OCI-LY1 (cell line): ENCODE results near the gene ZNF618.

Experiments used
- H2AFZ ChIP-seq: fragments of 200-600 bp; sonication (generic), shearing (Covaris generic); 2 replicates; pipeline ENCODE4 v1.6.0; 2014; ENCODE audit warnings: antibody characterized with exemption, mild to moderate bottlenecking, low read length
- H3F3A ChIP-seq: fragments of 200-600 bp; sonication (generic), shearing (Covaris generic); 2 replicates; pipeline ENCODE4 v1.6.0; 2014; ENCODE audit warnings: mild to moderate bottlenecking, antibody characterized with exemption, low read length, moderate library complexity; ENCODE audit not compliant: insufficient read depth
- H3K27ac ChIP-seq: fragments of 200-600 bp; sonication (generic); 2 replicates; pipeline ENCODE4 v1.5.1; 2014; ENCODE audit warnings: low read length, mixed run types, mild to moderate bottlenecking, low read depth; ENCODE audit not compliant: poor library complexity, severe bottlenecking
- H3K27me3 ChIP-seq: fragments of 200-600 bp; sonication (generic); 2 replicates; pipeline ENCODE4 v1.6.0; 2014; ENCODE audit warnings: antibody characterized with exemption, mild to moderate bottlenecking, low read length, moderate library complexity; ENCODE audit not compliant: insufficient read depth
- H3K36me3 ChIP-seq: fragments of 200-600 bp; sonication (generic); 2 replicates; pipeline ENCODE4 v1.6.1; 2014; ENCODE audit warnings: mild to moderate bottlenecking, antibody characterized with exemption, low read length, moderate library complexity, mixed read lengths; ENCODE audit not compliant: insufficient read depth
- H3K4me1 ChIP-seq: fragments of 200-600 bp; sonication (generic); 2 replicates; pipeline ENCODE4 v1.5.1; 2014; ENCODE audit warnings: mild to moderate bottlenecking, low read length, moderate library complexity; ENCODE audit not compliant: insufficient read depth, severe bottlenecking
- H3K4me2 ChIP-seq: fragments of 200-600 bp; sonication (generic), shearing (Covaris generic); 2 replicates; pipeline ENCODE4 v1.6.1; 2014; ENCODE audit warnings: low read length
- H3K4me3 ChIP-seq: fragments of 200-600 bp; sonication (generic); 2 replicates; pipeline ENCODE4 v1.5.1; 2014; ENCODE audit warnings: low read length, low read depth, mild to moderate bottlenecking, mixed read lengths; ENCODE audit not compliant: poor library complexity, severe bottlenecking
- H3K79me2 ChIP-seq: fragments of 200-600 bp; shearing (Covaris generic); 2 replicates; pipeline ENCODE4 v1.6.1; 2016; ENCODE audit warnings: mixed run types, low read length, mixed read lengths; ENCODE audit not compliant: insufficient read depth
- H3K9ac ChIP-seq: fragments of 200-600 bp; sonication (generic), shearing (Covaris generic); 2 replicates; pipeline ENCODE4 v1.6.1; 2014; ENCODE audit warnings: mild to moderate bottlenecking, low read length, mixed read lengths
- H3K9me2 ChIP-seq: fragments of 200-600 bp; sonication (generic), shearing (Covaris generic); 2 replicates; pipeline ENCODE4 v1.6.1; 2014; ENCODE audit warnings: low read depth, mild to moderate bottlenecking, low read length, mixed read lengths
- H3K9me3 ChIP-seq: fragments of 200-600 bp; shearing (Covaris generic); 2 replicates; pipeline ENCODE4 v1.6.1; 2014; ENCODE audit warnings: low read length, mixed read lengths
- H4K20me1 ChIP-seq: fragments of 200-600 bp; sonication (generic), shearing (Covaris generic); 2 replicates; pipeline ENCODE4 v1.6.0; 2016; ENCODE audit warnings: mild to moderate bottlenecking, low read length; ENCODE audit not compliant: insufficient read depth
- EZH2 ChIP-seq: fragments of 200-600 bp; sonication (generic), shearing (Covaris generic); IDR thresholded peaks from 2 replicates; pipeline ENCODE4 v1.8.0; 2017; ENCODE audit warnings: borderline replicate concordance, mixed run types, mild to moderate bottlenecking, antibody characterized with exemption, low read length, moderate library complexity, mixed read lengths
- TF ChIP-seq, protein P1 (sequence below): fragments of 200-600 bp; sonication (generic), shearing (Covaris generic); IDR thresholded peaks from 2 replicates; pipeline ENCODE4 v1.5.1; 2017; ENCODE audit warnings: mild to moderate bottlenecking, antibody characterized with exemption, low read length, moderate library complexity, mixed read lengths

ZNF618 gene

DNA sequence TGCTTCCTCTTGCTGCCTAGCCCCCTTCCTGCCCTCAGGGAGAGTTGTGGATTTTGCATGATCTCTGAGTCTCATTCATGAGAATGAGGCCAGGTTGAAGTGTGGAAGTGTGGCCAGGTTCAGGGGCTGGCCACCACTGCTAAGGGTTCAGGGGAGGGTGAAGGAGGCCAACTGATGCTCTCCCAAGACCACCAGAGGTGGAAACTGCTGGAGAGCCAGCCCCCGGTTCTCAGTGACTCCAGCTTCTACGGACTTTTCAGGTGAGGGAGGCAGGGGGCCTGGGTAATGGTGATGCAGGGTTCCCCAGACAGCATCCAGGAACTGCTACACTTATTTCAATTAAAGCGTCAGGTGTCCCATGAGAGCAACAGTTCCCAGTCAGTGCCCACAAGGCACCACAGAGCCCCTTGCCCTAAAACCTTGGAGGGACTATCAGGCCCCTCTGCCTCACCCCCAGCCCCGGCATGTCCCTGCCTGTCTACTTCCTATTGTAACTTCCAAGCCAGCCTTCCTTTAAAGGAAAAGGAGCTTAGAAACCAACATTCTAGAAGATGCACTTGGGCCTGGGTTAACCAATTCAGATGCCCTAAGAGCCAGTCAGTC, 151.9 kb downstream of the ZNF618 start:
- Histone ChIP-seq H3F3A (no peaks in the 10 kb centered on the region), H3K4me3 (no peak overlapping the region), H3K36me3 (no peaks in the 10 kb centered on the region), H3K9me3 (0 out of 2 replicates have a peak, but pooled peaks cover 4% of the 10 kb centered on the region), H3K27me3 (no peaks in the 10 kb centered on the region), H3K9me2 (no peaks in the 10 kb centered on the region), H4K20me1 (no peaks in the 10 kb centered on the region), H3K9ac (no peak overlapping the region), H3K4me1 (no peaks in the 10 kb centered on the region), H3K79me2 (no peaks in the 10 kb centered on the region), H3K4me2 (no peak overlapping the region), H3K27ac (no peak overlapping the region), H2AFZ (no peak overlapping the region)
- TF ChIP-seq, protein P1, sequence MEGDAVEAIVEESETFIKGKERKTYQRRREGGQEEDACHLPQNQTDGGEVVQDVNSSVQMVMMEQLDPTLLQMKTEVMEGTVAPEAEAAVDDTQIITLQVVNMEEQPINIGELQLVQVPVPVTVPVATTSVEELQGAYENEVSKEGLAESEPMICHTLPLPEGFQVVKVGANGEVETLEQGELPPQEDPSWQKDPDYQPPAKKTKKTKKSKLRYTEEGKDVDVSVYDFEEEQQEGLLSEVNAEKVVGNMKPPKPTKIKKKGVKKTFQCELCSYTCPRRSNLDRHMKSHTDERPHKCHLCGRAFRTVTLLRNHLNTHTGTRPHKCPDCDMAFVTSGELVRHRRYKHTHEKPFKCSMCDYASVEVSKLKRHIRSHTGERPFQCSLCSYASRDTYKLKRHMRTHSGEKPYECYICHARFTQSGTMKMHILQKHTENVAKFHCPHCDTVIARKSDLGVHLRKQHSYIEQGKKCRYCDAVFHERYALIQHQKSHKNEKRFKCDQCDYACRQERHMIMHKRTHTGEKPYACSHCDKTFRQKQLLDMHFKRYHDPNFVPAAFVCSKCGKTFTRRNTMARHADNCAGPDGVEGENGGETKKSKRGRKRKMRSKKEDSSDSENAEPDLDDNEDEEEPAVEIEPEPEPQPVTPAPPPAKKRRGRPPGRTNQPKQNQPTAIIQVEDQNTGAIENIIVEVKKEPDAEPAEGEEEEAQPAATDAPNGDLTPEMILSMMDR, result no peak
- no peak for TF ChIP-seq EZH2

DNA sequence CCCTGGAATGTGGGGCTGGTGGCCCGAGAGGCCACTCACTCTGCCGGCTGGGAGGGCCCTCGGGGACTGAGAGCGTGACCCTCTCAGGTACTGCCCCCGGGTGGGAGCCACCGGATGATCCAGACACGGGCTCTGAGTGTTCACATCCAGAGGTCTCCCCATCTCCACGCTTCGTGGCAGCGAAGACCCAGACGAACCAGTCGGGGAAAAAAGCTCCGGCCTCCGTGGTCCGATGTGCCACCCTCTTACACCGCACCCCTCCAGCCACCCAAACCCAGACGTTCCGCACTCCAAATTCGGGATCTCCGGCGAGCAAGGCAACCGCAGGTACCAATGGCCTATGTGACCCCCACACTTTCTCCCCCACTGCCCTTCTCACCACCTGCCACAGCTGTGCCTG, 152.5 kb downstream of the ZNF618 start:
- Histone ChIP-seq H4K20me1 (no peaks in the 10 kb centered on the region), H3K9ac (no peak overlapping the region)

DNA sequence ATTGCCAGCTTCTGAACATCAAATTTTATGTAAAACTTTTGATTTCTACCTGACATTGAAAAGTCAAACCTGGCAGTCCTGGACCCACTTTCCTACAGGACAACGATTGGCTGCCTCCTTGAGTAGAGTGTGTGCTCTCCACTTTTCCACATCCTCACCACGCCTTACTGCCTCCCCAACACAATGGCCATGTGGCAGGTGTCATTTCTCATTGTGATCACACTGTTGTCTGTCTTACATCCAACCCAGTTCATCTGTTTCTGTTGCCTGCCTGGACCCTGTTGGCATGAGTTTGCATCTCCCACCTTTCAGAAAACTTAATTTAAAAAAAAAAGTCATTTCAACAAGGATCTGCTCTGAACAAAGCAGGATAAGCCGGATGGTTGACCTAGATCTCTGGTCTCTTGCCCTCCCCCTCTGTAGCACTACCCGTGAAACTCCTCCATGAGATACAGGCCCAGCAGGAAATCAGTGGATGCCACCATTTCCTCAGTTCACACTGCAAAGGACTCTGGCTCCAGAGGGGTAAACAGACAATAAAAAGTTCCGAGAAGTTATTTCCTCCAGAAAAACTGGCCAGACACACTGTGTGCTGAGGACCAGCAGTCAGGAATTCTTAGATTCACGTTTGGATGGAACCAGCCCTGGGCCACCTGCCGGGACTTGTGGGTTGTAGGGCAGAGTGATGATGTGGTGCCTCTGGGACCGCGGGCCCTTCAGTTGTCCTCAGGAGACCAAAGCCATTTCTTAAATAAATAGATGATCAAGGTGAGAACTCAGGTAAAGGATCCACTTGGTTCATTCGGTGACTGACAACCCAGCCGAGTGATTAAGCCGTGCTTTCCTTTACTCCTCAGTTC, 153.4 kb downstream of the ZNF618 start:
- H3K79me2 ChIP-seq, result no peaks in the 10 kb centered on the region
- H3K9ac ChIP-seq, result no peak overlapping the region
- H3K9me3 ChIP-seq, result no peaks in the 10 kb centered on the region
- H4K20me1 ChIP-seq, result no peaks in the 10 kb centered on the region
- H3K9me2 ChIP-seq, result no peaks in the 10 kb centered on the region
- TF ChIP-seq, protein P1, result no peak
- TF ChIP-seq EZH2, result no peak
- H3K27me3 ChIP-seq, result 0 out of 2 replicates have a peak, but pooled peaks cover 2% of the 10 kb centered on the region
- H3K4me2 ChIP-seq, result no peak overlapping the region
- H3K27ac ChIP-seq, result no peak overlapping the region
- H3K36me3 ChIP-seq, result no peaks in the 10 kb centered on the region
- no peak overlapping the region for H2AFZ ChIP-seq
- H3F3A ChIP-seq, result no peaks in the 10 kb centered on the region
- H3K4me1 ChIP-seq, result no peaks in the 10 kb centered on the region
- no peak overlapping the region for H3K4me3 ChIP-seq

More for the DNA sequence above, 152.5 kb downstream of the ZNF618 start:
- no peak for TF ChIP-seq EZH2
- TF ChIP-seq, protein P1, result no peak
- H3K4me3 ChIP-seq, result no peak overlapping the region
- H3K27me3 ChIP-seq, result no peaks in the 10 kb centered on the region
- H3K4me1 ChIP-seq, result no peaks in the 10 kb centered on the region
- no peaks in the 10 kb centered on the region for H3K79me2 ChIP-seq
- H3K9me3 ChIP-seq, result 0 out of 2 replicates have a peak, but pooled peaks cover 4% of the 10 kb centered on the region
- no peak overlapping the region for H3K4me2 ChIP-seq
- no peaks in the 10 kb centered on the region for H3K36me3 ChIP-seq
- no peaks in the 10 kb centered on the region for H3K9me2 ChIP-seq
- H2AFZ ChIP-seq, result no peak overlapping the region
- H3K27ac ChIP-seq, result no peak overlapping the region
- no peaks in the 10 kb centered on the region for H3F3A ChIP-seq
